ENCODE data around the gene CNTN1. TPM values are rescaled to one million over a fixed set of nuclear protein-coding genes. Genes with fewer than 3 reads are reported as not detected.

Gene CNTN1
- total and polyA plus RNA-seq, 9 of the 15 experiments (the other 6 are each of a cell fraction or from before 2014, with no cell fraction given): 0.16 TPM; not detected in 8

DNA sequence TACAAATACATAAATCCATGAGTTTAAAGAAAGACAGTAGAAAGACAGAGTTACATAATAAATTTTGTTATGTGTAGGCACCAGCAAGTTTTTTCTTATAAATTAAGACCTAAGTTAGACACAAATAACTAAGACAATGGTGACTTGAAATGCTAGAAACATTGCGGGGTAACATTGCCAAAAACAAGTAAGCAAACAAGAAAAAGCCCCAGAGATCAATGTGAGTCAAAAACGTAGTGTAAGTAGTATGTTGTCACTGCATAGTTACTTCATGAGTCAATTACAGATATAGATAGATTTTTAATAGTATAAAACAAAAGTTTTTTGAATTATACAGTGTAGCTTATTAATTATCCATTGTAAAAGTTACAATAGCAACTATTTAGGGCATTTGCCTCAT is 83.4 kb downstream of the CNTN1 start:
- BruUV-seq (replicated peaks): no TSS peak
- intact Hi-C loops (cut with micrococcal nuclease): no loop called here
- WGBS (ENCODE audit: insufficient coverage, low coverage, missing lambda C conversion rate): 0% methylated on average over 2 of the region's 2 CpGs
- ChIA-PET POLR2A (no interaction called here), CTCF (ENCODE audit: low intra/inter-chr PET ratio) (no interaction called here)
- H3K4me2 ChIP-seq (ENCODE audit: insufficient read depth, low read length): no peak overlapping the region
- in situ Hi-C loops (cut with MboI): no loop called here
- H3K9ac ChIP-seq (ENCODE audit: insufficient read depth in 1 of 2, low read depth in 2 of 2, low read length in 2 of 2): no peak overlapping the region
- no peak for DNase-seq (ENCODE audit: extremely low read depth in 1 of 4, low spot score in 3 of 4)
- no peaks in the 10 kb centered on the region for H4K20me1 ChIP-seq (replicated peaks; ENCODE audit: control insufficient read depth, insufficient read depth, low read length)
- no peaks in the 10 kb centered on the region for H3K79me2 ChIP-seq (ENCODE audit: control insufficient read depth, insufficient read depth, low read length)
- ATAC-seq: no peak
- H3K36me3 ChIP-seq (ENCODE audit: control insufficient read depth, insufficient read depth, low read length): no peaks in the 10 kb centered on the region
- no peaks in the 10 kb centered on the region for H3K4me1 ChIP-seq (replicated peaks in 1 of 2; ENCODE audit: control insufficient read depth in 2 of 2, insufficient read depth in 2 of 2, low read length in 2 of 2)
- no peak overlapping the region for H2AFZ ChIP-seq (ENCODE audit: low read depth, low read length)
- no peaks in the 10 kb centered on the region for H3K27me3 ChIP-seq (ENCODE audit: control insufficient read depth in 2 of 2, insufficient read depth in 2 of 2, low read length in 2 of 2)
- H3K27ac ChIP-seq (ENCODE audit: extremely low read depth, low read depth, low read length): no peak overlapping the region
- FAIRE-seq: no peak
- no peak overlapping the region for H3K4me3 ChIP-seq
- TF ChIP-seq STAG1 (CRISPR knock-in tag; IDR thresholded peaks at IDR 0.05; ENCODE audit: borderline replicate concordance): no peak
- TF ChIP-seq HDAC1 (IDR thresholded peaks at IDR 0.05): no peak
- no peaks in the 10 kb centered on the region for H3K9me3 ChIP-seq (replicated peaks; ENCODE audit: control insufficient read depth, insufficient read depth, low read depth, low read length)
- H3K9me1 ChIP-seq (ENCODE audit: control insufficient read depth, insufficient read depth, low read length): no peaks in the 10 kb centered on the region

DNA sequence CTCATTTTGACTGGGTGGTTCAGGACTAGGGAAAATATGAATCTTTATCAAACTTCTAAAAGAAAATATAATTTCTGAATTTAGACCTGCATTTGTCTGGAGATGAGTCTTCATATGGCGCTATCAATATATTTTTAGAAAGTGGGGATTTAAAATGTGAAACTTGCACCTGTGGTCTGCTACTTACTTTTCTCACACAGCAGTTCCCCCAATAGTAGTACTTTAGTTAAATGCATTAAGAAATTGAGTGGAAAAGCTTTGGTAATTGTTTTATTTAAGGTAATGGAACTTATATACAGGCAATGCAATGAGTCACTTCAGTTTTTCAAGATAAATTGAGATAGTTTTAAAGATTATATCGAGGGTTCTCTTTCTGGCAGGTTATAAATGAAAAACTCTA is 91.9 kb downstream of the CNTN1 start:
- Histone ChIP-seq H3K27ac (ENCODE audit: extremely low read depth, low read depth, low read length) (no peak overlapping the region), H2AFZ (ENCODE audit: low read depth, low read length) (no peak overlapping the region), H3K9me3 (replicated peaks; ENCODE audit: control insufficient read depth, insufficient read depth, low read depth, low read length) (no peaks in the 10 kb centered on the region), H3K36me3 (ENCODE audit: control insufficient read depth, insufficient read depth, low read length) (no peaks in the 10 kb centered on the region), H3K79me2 (ENCODE audit: control insufficient read depth, insufficient read depth, low read length) (no peaks in the 10 kb centered on the region), H3K27me3 (ENCODE audit: control insufficient read depth in 2 of 2, insufficient read depth in 2 of 2, low read length in 2 of 2) (no peaks in the 10 kb centered on the region), H3K4me1 (replicated peaks in 1 of 2; ENCODE audit: control insufficient read depth in 2 of 2, insufficient read depth in 2 of 2, low read length in 2 of 2) (no peaks in the 10 kb centered on the region), H3K4me2 (ENCODE audit: insufficient read depth, low read length) (no peak overlapping the region), H4K20me1 (replicated peaks; ENCODE audit: control insufficient read depth, insufficient read depth, low read length) (no peaks in the 10 kb centered on the region), H3K9ac (ENCODE audit: insufficient read depth in 1 of 2, low read depth in 2 of 2, low read length in 2 of 2) (no peak overlapping the region), H3K4me3 (no peak overlapping the region), H3K9me1 (ENCODE audit: control insufficient read depth, insufficient read depth, low read length) (no peaks in the 10 kb centered on the region)
- no peak for DNase-seq (ENCODE audit: extremely low read depth in 1 of 4, low spot score in 3 of 4)
- intact Hi-C loops (cut with micrococcal nuclease): no loop called here
- CTCF ChIA-PET (ENCODE audit: low intra/inter-chr PET ratio): no interaction called here
- POLR2A ChIA-PET: no interaction called here
- in situ Hi-C loops (cut with MboI): no loop called here
- BruUV-seq (replicated peaks): no TSS peak
- WGBS (ENCODE audit: insufficient coverage, low coverage, missing lambda C conversion rate): 0% methylated on average over 2 of the region's 2 CpGs
- TF ChIP-seq NEUROD1 (IDR thresholded peaks at IDR 0.05; ENCODE audit: borderline replicate concordance, low read depth, low read length, partially characterized antibody) (no peak), TARDBP (IDR thresholded peaks at IDR 0.05) (no peak), HNRNPK (IDR thresholded peaks at IDR 0.05; ENCODE audit: low read depth, low read length, poor library complexity, severe bottlenecking) (no peak), PPARD (CRISPR knock-in tag; IDR thresholded peaks at IDR 0.05) (no peak), ZNF551 (CRISPR knock-in tag; IDR thresholded peaks at IDR 0.05) (no peak), BHLHE40 (IDR thresholded peaks at IDR 0.05; ENCODE audit: low read length) (no peak)
- TF ChIP-seq, protein P1, sequence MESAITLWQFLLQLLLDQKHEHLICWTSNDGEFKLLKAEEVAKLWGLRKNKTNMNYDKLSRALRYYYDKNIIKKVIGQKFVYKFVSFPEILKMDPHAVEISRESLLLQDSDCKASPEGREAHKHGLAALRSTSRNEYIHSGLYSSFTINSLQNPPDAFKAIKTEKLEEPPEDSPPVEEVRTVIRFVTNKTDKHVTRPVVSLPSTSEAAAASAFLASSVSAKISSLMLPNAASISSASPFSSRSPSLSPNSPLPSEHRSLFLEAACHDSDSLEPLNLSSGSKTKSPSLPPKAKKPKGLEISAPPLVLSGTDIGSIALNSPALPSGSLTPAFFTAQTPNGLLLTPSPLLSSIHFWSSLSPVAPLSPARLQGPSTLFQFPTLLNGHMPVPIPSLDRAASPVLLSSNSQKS (CRISPR knock-in tag; IDR thresholded peaks at IDR 0.05): no peak
- TF ChIP-seq, protein P2, sequence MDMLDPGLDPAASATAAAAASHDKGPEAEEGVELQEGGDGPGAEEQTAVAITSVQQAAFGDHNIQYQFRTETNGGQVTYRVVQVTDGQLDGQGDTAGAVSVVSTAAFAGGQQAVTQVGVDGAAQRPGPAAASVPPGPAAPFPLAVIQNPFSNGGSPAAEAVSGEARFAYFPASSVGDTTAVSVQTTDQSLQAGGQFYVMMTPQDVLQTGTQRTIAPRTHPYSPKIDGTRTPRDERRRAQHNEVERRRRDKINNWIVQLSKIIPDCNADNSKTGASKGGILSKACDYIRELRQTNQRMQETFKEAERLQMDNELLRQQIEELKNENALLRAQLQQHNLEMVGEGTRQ (CRISPR knock-in tag; IDR thresholded peaks at IDR 0.05): no peak
- ATAC-seq: no peak
- no peak for FAIRE-seq
